ENCODE data around the gene GRM1.

GRM1 gene

DNA sequence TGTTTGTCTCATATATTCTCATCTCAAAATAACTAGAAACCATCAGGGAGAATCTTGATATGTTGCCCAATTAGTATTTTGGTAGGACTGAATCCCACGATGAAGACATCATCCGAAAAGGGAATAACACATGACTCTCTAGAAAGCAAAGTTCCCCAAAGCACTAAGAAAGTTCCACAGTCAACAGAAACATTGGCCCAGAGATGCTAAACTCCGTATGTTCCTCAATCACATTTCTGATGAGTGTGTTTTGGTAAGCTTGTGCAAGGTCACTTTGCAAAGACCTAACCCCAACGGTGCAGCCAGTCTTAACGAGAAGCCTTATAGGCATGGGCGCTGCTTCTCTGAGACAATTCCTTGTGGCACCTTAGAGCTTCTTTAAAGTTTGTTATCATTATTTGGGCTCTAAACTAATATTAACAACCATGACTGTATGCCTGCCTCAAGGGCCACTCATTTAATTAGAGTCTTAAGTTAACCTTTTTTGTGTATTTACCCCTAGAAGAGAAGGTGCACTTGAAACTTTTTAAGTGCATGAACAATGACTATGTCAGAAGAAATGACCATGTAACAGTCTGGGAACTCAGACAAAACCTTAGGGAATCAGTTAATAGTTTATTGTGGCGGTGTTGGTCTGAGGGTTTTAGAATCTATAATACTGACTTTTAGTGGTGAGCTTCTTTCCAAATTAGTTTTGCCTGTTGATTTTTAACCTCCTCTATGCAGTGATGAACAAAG lies 312.8 kb downstream of the GRM1 start:
- FAIRE-seq: no peak

DNA sequence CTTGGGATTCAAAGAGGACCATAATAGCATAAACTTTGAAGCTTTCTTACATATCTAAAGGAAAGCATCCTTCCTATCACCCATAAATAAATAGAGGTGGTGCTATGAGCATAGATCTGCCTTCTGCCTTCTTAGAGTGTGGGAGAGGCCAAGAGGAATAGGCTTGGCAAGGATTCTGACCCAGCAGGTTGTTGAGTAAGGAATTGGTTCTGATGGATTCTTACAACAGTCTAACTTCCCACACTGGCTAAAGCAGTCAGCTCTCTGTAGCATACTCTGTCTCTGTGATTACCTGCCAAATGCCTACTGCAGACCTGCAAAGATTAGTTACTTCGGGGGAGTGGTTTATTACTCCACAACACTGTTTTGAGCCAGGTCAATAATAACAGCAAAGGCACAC lies 316.7 kb downstream of the GRM1 start:
- no peak for FAIRE-seq

DNA sequence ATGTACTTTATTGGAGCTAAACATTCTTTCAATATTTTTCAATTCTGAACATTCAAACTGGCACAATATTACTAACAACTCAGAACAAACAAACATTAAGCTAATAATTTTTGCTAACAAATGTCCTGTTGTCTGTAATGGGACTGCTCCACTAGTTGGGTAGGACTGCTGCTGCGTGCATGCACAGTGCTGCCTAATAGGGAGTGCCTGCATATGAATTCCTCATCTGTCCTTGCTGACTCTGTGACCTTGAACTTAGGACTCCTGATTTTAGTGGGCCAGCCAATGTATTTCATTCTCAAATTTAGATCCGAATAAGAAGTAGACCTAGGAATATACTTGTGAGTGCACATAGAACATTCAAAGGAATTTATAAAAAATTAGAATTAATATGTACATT lies 318.2 kb downstream of the GRM1 start:
- no peak for FAIRE-seq

- FAIRE-seq: no peak
Observed at GRCh38 chr6:146347690-146348089, 318.8 kb downstream of the GRM1 start.

GRCh38 chr6:146351018-146351417 lies 322.2 kb downstream of the GRM1 start:
- no peak for FAIRE-seq

DNA sequence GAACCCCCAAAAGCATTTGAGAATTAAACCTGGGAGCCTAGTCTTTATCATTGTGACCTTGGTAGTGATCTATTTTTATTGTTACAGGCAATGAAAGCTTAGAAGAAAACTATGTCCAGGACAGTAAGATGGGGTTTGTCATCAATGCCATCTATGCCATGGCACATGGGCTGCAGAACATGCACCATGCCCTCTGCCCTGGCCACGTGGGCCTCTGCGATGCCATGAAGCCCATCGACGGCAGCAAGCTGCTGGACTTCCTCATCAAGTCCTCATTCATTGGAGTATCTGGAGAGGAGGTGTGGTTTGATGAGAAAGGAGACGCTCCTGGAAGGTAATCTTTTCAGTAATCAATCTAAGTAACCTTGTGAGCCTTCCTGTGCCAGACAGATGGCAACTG lies 323.3 kb downstream of the GRM1 start:
- FAIRE-seq: no peak

DNA sequence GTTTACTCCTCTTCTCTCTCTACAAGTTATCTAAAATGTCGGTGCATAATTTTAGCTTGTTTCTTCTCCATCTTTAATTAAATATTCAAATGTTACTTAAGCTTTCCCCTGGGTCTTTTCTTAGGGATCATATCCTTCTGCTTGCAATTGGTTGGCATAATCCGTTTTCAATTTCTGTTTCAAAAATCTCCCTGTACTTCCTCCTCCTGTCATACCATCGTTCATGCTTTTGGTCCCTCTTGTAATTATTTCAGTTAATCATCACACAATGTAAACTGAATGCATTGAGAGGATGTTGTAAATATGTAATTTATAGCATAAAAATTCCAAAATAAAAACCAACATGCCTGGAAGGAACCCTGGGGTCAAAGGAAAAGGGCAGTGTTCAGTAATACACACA lies 325.6 kb downstream of the GRM1 start:
- no peak for FAIRE-seq

- no peak for FAIRE-seq
Observed at GRCh38 chr6:146355521-146356100, 326.7 kb downstream of the GRM1 start.

DNA sequence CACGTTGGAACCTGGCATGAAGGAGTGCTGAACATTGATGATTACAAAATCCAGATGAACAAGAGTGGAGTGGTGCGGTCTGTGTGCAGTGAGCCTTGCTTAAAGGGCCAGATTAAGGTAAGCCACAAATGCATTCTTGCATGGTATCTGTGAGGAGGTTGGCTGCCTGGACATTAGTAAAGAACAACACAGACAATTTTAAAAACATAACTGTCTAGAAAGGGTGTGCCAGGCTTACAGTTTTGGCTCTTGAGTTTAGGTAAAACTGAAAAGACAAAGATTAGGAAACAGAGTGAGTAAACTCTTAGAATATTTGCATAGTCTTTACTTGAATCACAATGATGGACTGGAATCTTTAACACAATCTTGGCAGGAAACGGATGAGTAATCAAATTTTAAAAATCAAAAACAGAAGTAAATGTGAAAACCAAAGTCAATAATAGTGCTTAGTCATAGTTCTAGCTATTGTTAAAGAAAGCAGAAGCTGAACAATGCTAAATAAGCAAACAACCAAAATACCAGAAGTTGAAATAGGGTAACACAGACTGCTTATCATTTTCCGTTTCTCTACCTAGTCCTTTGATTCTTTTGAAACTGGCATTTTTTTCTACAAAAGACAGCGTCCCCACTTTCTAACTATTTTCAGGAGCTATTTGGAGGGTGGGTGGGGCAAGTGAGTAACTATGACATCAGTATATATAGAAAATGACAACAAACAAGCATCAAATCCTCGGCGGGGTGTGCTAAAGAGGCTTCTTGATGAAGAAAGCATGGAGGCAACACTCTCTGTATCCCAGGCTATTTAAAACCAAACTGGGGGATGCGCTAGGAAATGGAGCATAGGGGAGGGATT lies 328.9 kb downstream of the GRM1 start:
- no peak for FAIRE-seq

DNA sequence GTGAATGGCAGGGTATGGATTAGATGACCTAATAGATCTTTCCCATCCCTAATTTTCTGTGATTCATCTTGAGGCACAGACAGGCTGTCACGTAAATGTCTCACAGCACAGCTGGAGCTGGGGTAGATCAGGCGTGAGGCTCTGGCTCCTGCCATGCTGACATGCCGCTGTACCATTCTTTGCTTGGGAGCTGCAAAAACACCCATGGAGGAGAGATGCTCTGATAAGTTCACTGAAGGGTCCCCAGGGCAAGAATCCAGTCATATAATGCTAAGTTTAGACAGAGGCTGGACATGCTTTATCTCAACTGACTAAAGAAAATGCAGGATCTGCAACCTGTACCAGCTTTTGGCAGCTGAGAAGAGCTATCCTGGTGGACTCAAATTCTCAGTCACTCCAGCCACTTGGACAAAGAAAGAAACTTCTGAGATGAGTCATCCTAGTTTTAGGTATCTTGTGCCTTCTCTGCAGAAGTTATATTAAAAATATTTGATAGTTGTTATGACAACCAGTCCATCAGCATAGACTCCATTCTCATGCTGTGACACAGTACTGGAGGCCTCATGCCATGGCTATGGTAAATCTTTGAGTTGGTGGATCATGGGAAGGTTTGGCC lies 329.7 kb downstream of the GRM1 start:
- FAIRE-seq: no peak

DNA sequence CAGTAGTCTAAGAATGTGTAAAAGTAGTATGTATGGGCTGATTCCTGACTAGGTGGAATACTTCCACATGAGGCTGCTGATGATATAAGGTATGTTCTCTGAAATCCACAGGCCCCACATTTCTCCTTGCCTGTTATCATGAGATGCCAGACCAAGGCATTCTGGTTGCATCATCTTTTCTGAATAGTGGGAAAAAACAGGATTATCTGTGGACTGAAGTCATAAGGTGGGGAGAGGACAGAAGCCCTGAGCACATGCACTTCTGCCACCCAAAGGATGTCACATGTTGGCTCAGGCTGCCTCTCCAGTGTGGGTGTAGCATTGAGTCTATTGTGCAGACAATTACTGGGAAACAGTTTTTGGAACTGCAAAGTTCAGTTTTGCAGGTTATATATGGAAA lies 330.3 kb downstream of the GRM1 start:
- no peak for FAIRE-seq

DNA sequence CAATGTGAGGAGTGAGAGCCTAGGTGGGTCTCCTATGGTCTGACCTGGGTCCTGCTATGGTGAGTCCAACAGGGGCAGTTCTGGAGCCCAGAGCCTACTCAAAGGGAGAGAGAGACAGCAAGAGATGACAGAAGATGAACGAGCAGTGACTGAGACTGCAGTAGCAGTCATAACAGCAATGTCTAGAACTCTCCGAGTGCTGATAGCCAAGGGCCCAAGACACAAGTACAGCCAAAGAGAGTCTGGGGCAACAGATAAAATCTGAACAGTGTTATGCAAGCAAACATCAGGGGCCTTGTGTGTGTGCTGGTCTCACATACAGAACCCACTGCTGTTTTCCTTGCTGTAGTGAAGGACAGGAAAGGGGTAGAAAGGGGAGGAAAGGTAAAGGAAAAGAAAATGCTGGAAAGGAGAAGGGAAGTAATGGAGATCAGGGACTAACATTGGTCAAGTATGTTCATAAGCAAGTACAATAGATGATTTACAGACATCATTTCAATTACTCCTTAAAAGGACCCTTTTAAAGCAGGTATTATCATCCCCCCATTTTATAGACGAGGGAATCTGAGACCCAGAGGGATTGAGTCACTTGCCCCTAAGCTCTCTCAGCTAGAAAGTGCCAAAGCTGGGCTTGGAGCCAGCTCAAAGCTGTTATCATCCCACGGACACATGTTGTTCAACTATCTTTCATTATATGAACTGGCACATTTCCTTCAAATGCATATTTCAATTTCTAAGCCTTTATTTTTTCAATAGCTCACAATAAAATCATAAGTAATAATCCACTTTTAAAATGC lies 332.5 kb downstream of the GRM1 start:
- FAIRE-seq: no peak

DNA sequence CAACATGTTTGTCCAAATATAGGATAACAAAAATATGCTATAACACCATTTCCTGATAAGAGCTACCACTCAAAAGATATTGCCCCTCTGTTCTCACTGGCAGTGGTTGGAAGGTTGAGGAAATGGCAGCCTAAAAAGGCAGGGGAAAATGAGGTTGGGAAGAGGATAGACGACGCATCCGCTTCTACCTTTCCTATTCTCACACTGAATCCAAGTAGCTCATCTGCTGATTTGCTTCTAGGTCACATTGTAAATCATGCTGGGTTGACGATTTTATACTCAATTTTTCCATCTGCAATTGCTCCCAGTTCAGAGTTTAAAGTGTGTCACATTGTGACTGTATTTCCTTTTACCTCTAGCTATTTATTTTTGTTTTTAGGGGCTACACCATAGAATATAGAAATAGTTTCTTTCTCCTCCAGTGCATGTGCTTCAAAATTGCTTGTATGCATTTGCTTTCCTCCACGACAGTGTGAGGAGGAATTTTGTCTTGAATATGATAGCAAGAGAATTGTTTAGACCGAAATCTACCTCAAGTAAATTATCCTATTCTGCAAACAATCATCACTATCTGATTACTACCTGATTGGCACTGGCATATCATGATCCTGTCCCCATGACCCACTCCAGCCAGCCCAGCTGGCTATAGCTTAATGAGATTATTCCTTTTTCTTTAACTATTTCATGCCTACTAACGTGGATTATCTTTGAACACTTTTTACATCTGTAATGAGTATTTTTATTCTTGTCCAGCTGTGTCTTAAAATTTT lies 335.2 kb downstream of the GRM1 start:
- no peak for FAIRE-seq

GRCh38 chr6:146364816-146365594 lies 336.1 kb downstream of the GRM1 start:
- no peak for FAIRE-seq

DNA sequence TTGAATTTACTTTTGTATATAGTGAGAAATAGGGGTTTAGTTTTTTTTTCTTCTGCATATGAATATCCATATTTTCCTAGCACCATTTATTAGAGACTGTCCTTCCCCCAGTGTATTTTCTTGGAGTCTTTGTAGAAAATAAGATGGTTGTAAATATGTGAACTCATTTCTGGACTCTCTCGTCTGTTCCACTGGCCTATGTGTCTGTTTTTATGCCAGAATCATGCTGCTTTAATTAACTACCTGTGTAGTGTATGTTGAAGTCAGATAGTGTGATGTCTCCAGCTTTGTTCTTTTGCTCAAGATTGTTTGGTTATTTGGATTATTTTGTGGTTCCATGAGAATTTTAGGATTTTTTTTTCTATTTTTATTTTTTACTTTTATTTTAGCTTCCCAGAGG lies 338.2 kb downstream of the GRM1 start:
- no peak for FAIRE-seq

GRCh38 chr6:146369866-146370265 lies 341.0 kb downstream of the GRM1 start:
- no peak for FAIRE-seq

- FAIRE-seq: no peak
Observed at GRCh38 chr6:146381486-146381885, 352.6 kb downstream of the GRM1 start.

DNA sequence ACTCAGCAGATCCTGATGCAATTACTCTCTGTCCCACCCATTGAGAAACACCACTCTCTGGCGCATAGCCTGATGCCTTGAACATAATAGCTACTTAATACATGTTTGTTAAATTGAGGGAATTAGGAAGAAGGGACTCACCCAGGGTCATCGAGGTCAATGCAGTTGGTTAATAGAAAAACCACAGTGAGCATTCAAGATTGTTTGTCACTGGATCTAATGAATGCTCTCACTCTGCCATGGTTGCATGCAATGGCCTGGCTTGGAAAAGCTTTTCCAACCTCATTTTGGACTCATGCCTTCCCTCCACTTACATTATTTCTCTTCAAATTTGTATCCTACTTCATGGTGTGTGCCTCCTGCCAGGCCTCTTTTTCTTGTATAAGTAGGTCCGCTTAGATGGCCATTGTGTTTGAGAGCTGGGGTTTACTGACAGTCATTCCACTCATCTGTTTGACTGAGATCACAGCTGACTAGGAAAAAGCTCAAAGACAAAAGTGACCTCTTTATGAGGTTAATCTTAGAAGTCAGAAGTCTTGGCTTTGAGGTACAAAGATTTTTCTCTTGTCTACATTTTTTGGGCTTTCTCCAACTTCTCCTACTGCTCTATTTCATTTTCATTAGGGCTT lies 360.0 kb downstream of the GRM1 start:
- FAIRE-seq: no peak

DNA sequence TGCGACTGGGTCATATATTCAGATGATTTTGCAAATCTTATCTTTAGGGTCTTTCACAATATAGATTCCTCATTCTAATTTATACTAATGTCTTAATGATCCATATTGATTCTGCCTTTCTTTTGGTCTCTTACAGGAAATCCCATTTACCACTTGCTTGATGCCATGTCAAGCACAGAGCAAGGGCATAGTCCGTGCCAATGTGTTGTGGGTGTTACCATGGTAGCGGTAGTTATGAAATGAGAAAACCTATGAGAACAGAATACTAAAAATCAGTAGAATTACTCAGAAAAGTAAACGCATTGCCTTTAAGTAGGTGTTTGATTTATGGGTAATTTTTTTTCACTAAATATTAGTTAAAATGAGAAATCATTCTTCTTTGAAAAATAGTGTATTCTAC lies 360.9 kb downstream of the GRM1 start:
- FAIRE-seq: no peak

DNA sequence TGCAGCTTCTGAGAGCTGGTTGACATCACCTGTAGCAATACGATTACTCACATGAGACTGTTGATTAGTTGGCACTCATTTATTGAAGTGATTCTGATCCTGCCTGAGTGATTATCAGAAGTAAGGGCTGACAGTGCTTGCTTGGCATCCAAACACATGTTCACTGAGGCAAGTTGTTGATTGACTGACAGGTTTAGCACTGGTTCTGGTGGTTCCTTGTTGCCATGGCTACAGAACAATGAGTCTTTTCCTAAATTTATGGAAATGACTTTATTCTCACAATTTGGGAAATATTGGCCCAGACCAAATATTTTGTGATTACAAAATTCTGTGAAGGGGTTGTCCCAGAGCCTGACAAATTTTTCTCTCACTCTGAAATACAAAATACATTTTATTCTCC lies 368.8 kb downstream of the GRM1 start:
- no peak for FAIRE-seq

GRCh38 chr6:146402476-146402875 lies 373.6 kb downstream of the GRM1 start:
- FAIRE-seq: no peak

Data from TTC549 (cell line).